ENCODE data around the gene DNAJC17. TPM values are rescaled to one million over a fixed set of nuclear protein-coding genes. Genes with fewer than 3 reads are reported as not detected.

DNAJC17 gene
- 11.0 and 26.6 TPM in 2 replicates for total RNA-seq

GRCh38 chr15:40807028-40807887 is at the start of gene DNAJC17, which contains the start of gene ZFYVE19:
Gene DNAJC17 (minus strand): TSS chr15:40807473. CDS start chr15:40807446, 27 bp downstream.
Gene ZFYVE19 (plus strand): TSS chr15:40807089. CDS start chr15:40807590, 501 bp downstream.

GRCh38 chr15:40843885-40844695 is 36.8 kb upstream of the DNAJC17 start, which contains the start of gene SPINT1:
Gene SPINT1 (plus strand): TSS chr15:40844048. CDS start chr15:40844555, 507 bp downstream.

DNA sequence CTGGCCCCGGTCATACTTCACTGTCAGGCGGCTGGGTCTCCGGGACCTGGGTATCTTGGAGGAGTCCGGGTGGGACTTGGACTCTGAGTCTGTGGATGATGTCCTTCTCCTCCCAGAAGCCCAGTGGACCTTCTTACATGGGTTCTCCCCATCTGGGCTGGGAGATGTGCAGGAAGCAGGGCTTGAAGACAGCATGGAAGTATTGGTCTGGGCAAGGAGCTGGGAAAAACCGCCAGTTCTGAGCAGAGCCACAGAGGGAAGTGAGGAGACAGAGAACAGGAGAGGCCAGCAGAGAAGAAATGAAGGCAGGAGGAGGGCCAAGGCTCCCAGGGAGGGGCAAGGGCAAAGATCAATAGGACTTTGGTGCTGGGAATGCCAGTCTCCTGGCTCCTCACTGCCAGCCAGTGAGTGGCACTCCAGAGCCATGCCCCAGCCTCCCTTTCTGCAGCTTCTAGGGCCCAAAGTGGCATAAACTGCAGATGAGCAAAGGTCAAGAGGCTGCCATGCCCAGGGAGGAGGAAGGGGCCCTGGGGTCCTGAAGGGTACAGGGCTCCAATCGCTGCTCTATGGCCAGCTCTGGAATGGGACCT is 21.3 kb upstream of the DNAJC17 start, which contains the start of gene PPP1R14D:
TSS of gene PPP1R14D (minus strand) at position 262 of the 590 bp plus-strand sequence. CDS start at position 195, 67 bp downstream.

GRCh38 chr15:40769274-40770146 is 37.8 kb downstream of the DNAJC17 start, which contains the start of gene C15orf62:
Gene C15orf62 (plus strand): TSS chr15:40769980. CDS start chr15:40770496, 516 bp downstream.

GRCh38 chr15:40763801-40764628 is 43.3 kb downstream of the DNAJC17 start, which contains the start of gene GCHFR:
Gene GCHFR (plus strand): TSS chr15:40764068. CDS start chr15:40764181, 113 bp downstream.

GRCh38 chr15:40754883-40755811 is 52.1 kb downstream of the DNAJC17 start, which contains the start of gene RMDN3:
Gene RMDN3 (minus strand): TSS chr15:40755254. CDS start chr15:40754783, 471 bp downstream.

Other genes starting within 250 kb of the DNAJC17 start
- gene CCDC32, start 242.4 kb downstream of the DNAJC17 start, total RNA-seq, result 21.7 and 23.7 TPM in 2 replicates
- gene RPUSD2, start 238.2 kb downstream of the DNAJC17 start, total RNA-seq, result 9.3 and 15.9 TPM in 2 replicates
- 2.5 and 24.7 TPM in 2 replicates for gene KNL1, start 213.2 kb downstream of the DNAJC17 start, total RNA-seq
- 1.1 and 14.2 TPM in 2 replicates for gene RAD51, start 112.3 kb downstream of the DNAJC17 start, total RNA-seq
- gene RMDN3, start 52.2 kb downstream of the DNAJC17 start, total RNA-seq, result 29.6 and 40.5 TPM in 2 replicates
- 0.38 and 2.0 TPM in 2 replicates for gene GCHFR, start 43.4 kb downstream of the DNAJC17 start, total RNA-seq
- not detected in 2 replicates for gene C15orf62, start 37.5 kb downstream of the DNAJC17 start, total RNA-seq
- gene ZFYVE19, start 384 bp downstream of the DNAJC17 start, total RNA-seq, result 13.5 and 21.7 TPM in 2 replicates
- gene PPP1R14D, start 21.2 kb upstream of the DNAJC17 start, total RNA-seq, result not detected in 2 replicates
- gene SPINT1, start 36.6 kb upstream of the DNAJC17 start, total RNA-seq, result 0.28 and 0.58 TPM in 2 replicates
- gene RHOV, start 66.8 kb upstream of the DNAJC17 start, total RNA-seq, result not detected in 2 replicates
- gene VPS18, start 87.0 kb upstream of the DNAJC17 start, total RNA-seq, result 47.9 and 49.5 TPM in 2 replicates
- gene DLL4, start 121.9 kb upstream of the DNAJC17 start, total RNA-seq, result 0.28 and 0.38 TPM in 2 replicates
- gene CHAC1, start 146.0 kb upstream of the DNAJC17 start, total RNA-seq, result 3.9 and 6.5 TPM in 2 replicates